Upper lobe of left lung (tissue), 4 donors: ENCODE data around the gene TMEM187.

Source experiments
- POLR2AphosphoS5 ChIP-seq, 2 donors: sonication (generic); formaldehyde crosslinking; IDR thresholded peaks; one replicate each; pipeline ENCODE4 v1.5.1; 2017; ENCODE audit warnings: antibody characterized with exemption in 2 of 2
- TF ChIP-seq, protein P1 (sequence below), 6 experiments: fragments of 450-650 bp in 4 of 6; fragments of 200-600 bp in 2 of 6; sonication (generic) in 2 of 6; IDR thresholded peaks; one replicate each; pipeline ENCODE4 v1.5.1; 2016 to 2019; ENCODE audit warnings: antibody characterized with exemption in 6 of 6

DNA sequence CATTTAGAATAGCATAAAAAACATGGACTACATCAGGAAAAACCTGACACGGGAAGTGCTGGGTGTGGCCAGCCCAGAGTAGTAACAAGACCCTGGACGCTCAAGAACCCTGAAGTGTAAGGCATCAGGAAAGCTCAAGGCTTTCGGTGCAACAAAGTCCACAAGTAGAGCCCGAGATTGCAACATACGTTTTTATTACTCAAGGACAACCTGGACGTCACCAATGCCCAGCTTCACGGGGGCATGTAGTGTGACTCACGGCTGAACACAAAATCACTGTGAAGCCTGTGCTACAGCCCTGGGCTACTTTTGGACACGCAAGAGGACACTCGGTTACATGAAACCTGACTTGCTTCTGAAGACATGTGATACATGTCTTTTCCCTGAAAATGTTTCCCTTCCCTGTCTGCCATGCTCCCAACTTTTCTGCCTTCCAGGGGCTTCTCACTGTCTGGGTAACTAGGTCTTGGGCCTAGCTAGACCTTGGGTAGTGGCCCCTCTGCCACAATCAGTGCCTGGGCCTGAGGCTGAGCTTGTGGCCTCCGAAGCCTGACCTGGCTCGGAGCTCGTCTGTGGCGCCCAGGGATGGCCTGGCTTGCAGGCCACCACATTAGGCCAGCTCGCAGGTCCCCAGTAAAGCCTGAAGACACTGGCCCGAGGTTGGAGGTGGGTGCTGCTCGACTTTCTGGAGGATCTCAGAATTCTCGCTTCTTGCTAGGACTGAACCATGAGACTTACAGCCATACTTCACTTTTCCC, 38.0 kb downstream of the TMEM187 start:
- TF ChIP-seq POLR2AphosphoS5 (IDR thresholded peaks at IDR 0.05): peak; percentile 26 to 49
- TF ChIP-seq, protein P1, sequence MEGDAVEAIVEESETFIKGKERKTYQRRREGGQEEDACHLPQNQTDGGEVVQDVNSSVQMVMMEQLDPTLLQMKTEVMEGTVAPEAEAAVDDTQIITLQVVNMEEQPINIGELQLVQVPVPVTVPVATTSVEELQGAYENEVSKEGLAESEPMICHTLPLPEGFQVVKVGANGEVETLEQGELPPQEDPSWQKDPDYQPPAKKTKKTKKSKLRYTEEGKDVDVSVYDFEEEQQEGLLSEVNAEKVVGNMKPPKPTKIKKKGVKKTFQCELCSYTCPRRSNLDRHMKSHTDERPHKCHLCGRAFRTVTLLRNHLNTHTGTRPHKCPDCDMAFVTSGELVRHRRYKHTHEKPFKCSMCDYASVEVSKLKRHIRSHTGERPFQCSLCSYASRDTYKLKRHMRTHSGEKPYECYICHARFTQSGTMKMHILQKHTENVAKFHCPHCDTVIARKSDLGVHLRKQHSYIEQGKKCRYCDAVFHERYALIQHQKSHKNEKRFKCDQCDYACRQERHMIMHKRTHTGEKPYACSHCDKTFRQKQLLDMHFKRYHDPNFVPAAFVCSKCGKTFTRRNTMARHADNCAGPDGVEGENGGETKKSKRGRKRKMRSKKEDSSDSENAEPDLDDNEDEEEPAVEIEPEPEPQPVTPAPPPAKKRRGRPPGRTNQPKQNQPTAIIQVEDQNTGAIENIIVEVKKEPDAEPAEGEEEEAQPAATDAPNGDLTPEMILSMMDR (IDR thresholded peaks at IDR 0.05): no peak
